GM19193 (cell line): ENCODE results near the gene OXLD1.

ENCODE experiments used
- POLR2A ChIP-seq: IDR thresholded peaks from 4 replicates; pipeline ENCODE4 v1.6.1; 2011; ENCODE audit not compliant: insufficient read depth, insufficient read length; ENCODE audit errors: extremely low read depth

OXLD1 gene

DNA sequence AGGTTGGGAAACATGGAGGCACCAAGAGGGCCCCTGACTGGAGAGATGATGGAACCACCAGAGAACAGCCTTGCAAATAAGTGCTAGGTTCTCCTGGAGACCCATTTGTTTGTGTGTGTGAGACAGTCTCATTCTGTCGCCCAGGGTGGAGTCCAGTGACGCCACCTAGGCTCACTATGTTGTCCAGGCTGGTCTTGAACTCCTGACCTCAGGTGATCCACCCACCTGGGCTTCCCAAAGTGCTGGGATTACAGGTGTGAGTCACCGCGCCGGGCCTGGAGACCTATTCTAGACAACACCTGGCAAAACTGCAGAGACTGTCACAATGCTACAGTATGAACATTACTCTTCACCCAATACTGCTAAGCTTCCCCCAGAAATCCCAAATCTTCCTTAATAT, 31.0 kb downstream of the OXLD1 start:
- TF ChIP-seq POLR2A = no peak

DNA sequence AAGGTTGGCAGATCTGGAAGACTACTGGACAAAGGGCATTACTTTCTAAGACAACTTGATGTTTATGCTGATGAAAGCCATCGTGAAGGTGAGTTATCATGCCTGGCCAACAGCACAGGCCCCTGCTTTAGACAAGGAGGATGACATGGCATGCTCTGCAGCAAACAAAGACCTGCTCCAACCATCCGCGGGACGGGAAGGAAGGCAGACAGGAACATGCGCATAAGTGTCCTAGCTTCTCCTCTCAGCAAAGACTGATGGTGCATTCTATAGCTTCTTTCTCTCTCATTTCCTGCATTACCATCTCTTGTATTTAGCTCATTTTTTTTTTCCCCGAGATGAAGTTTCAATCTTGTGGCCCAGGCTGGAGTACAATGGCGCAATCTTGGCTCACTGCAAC, 34.9 kb downstream of the OXLD1 start:
- no peak for TF ChIP-seq POLR2A

DNA sequence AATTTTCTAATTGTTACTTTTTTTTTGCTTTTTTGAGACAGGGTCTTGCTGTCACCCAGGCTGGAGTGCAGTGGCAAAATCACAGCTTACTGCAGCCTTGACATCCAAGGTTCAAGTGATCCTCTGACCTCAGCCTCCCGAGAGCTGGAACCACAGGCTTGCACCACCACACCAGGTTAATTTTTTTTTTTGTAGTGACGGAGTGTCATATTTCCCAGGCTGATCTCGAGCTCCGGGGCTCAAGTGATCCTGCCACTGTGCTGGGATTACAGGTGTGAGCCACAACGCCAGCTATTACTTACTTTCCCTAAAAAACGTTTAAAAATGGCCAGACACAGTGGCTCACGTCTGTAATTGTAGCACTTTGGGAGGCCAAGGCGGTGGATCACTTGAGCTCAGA, 36.1 kb downstream of the OXLD1 start:
- TF ChIP-seq POLR2A = no peak

DNA sequence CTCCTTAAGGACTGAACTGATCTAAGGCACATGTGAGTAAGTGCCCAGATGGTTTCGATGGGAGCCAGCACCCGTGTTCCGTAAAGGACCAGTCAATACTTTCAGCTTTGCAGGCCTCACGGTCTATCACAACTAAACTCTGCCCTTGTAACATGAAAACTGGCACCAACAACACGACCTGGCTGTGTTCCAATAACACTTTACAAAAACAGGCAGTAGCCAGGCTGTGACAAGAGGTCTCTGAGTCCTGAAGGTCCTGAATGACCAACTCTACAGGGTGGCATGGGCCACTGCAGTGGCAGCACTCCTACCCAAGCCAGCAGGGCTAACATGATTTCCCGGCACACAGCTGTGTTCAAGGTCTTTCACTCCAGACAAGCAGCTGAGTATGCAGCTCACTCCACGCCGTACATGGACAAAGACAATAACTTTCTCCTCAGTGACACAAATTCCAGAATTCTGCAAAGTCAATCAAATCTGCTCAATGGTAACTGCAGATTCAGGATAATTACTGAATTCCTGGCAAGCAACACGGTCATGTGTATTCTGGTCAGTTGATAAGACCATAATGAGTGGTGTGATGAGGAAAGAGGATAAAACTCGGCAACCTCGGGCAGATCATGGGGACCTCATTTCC, 44.8 kb downstream of the OXLD1 start:
- no peak for TF ChIP-seq POLR2A

DNA sequence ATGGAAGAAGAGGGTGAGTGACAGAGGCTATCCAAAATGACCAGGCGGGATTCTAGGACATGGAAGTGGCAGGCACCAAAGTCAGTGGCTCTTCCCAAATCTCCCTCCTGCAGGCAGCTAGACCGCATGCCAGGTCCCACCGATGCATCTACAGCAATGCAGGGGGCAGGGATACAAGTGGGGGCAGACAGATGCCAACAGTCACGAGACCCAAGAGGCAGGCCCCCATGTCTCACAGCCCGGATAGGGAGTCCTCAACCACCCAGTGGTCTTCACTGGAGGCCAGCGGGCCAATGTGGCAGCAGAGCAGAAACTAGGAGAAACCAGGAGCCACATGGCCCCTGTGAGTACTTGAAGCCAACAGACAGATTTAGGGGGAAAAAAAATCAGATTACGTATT, 49.5 kb downstream of the OXLD1 start:
- no peak for TF ChIP-seq POLR2A

DNA sequence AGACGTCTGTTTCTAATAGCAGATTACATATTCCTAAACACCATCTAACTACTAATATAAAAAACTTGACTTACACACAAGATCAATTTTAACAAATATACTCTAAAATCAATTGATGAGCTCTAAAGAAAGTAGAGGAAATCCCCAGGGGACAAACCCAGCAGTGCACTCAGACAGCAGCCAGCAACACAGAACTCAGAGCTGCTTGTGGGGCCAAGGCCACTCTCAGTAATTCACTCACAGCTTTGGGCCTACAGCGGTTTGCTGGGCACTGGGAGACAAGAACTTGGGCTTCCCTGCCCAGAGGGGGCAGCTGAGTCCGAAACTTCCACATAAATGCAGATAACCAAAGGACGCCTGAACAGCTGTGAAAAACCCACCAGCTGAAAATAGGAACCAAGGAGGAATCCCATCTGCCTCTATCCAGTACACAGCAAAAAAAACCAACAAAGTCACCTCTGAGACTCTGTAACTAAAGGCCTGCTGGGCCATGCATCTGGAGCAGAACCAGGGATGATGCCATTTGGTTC, 50.9 kb downstream of the OXLD1 start:
- TF ChIP-seq POLR2A = no peak
